Measurements from ENCODE around the gene ALG14.
"Not testable (repeated sequence)": the region's sequence is repeated elsewhere in the genome, so short reads cannot be mapped to it uniquely, and the experiment has no call there.

Gene ALG14

DNA sequence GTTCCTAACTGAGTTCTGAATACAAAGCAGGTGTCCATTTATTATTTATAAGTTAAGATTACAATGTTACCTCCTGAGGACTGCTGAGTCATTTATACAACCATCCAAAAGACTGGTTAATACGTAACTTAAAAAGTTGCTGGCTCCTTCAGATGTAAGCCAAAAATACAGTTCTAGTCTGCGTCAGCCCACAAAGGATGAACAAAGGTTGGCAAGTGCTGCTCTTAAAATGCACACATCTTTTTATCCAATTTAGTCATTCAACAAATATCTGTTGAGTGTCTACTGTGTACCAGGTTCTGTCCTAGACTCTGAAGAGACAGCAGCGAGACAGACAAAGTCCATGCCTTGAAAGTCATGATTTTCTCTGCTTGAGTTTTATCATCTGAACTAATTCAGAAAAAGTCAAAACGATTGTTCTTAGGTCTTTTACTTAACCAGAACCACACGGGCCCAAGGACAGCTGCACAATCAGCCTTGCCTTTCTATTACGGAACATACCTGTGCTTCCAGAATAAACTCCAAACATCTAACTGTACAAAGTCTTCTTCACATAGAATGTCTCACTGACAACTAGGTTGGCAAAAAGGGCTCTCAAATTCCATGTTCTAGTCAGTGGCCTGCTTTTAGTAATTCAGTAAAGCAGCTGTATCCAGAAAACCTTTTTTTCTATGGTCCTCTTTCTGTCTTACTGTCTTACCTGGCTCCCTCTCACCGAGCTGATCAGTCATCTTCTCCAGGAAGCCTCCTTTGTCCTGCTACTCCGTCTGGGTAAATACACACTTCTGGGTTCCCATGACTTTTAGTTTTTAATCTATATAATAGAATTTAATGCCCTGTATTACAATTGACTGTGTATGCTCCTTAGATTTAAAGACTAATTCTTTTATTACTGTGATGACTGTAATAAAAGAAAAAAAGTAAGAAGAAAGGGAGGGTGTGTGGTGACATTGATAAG, 130.3 kb downstream of the ALG14 start:
- TF ChIP-seq, protein P1, sequence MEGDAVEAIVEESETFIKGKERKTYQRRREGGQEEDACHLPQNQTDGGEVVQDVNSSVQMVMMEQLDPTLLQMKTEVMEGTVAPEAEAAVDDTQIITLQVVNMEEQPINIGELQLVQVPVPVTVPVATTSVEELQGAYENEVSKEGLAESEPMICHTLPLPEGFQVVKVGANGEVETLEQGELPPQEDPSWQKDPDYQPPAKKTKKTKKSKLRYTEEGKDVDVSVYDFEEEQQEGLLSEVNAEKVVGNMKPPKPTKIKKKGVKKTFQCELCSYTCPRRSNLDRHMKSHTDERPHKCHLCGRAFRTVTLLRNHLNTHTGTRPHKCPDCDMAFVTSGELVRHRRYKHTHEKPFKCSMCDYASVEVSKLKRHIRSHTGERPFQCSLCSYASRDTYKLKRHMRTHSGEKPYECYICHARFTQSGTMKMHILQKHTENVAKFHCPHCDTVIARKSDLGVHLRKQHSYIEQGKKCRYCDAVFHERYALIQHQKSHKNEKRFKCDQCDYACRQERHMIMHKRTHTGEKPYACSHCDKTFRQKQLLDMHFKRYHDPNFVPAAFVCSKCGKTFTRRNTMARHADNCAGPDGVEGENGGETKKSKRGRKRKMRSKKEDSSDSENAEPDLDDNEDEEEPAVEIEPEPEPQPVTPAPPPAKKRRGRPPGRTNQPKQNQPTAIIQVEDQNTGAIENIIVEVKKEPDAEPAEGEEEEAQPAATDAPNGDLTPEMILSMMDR (conservative IDR thresholded peaks at IDR 0.05): no peak
- no peak for TF ChIP-seq ZFX (IDR thresholded peaks at IDR 0.05)
- no peak overlapping the region for H3K27ac ChIP-seq

DNA sequence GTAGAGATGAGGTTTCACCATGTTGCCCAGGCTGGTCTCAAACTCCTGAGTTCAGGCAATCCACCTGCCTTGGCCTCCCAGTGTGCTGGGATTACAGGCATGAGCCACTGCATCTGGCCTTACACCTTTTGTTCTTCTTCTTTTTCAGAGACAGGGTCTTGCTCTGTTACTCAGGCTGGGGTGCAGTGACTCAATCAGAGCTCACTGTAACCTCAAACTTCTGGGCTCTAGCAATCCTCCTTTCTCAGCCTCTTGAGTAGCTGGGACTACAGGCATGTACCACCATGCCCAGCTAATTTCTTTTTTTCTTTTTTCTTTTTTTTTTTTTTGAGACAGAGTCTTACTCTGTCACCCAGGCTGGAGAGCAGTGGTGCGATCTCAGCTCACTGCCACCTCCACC, 131.3 kb downstream of the ALG14 start:
- not testable (repeated sequence) for H3K27ac ChIP-seq

DNA sequence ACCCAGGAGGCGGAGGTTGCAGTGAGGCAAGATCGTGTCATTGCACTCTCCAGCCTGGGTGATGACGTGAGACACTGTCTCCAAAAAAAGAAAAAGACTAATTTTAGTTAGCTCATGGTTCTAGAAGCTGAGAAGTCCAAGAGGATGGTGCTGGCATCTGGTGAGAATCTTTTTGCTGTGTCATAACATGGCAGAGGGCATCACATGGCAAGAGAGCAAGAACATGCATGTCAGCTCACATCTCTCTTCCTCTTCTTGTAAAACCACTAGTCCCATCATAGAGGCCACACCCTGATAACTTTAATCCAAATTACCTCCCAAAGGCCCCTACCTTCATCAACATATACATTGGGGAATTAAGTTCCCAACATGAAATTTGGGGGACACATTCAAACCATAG, 132.0 kb downstream of the ALG14 start:
- H3K27ac ChIP-seq: no peak overlapping the region
- no peak for TF ChIP-seq ZFX (IDR thresholded peaks at IDR 0.05)
- TF ChIP-seq, protein P1 (conservative IDR thresholded peaks at IDR 0.05): no peak

DNA sequence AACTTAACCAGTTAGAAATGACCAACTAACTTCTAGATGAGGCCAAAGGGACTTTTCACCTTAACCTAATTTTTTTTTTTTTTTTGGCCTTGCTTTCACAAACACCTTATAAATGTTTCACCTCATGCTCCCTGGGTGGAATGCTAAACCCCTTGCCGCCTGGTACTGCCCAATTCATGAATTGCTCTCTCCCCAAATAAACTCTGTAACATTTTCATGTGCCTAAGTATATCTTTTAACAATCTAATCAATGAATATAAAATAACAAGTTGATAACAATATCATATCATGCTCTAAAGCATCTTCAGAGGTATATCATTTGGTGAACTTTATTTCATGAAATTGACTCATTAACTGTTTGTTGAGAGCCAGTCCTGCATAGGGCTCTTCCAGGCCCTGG, 134.9 kb downstream of the ALG14 start:
- TF ChIP-seq ZFX (IDR thresholded peaks at IDR 0.05): no peak
- TF ChIP-seq, protein P1 (conservative IDR thresholded peaks at IDR 0.05): no peak
- no peak overlapping the region for H3K27ac ChIP-seq

DNA sequence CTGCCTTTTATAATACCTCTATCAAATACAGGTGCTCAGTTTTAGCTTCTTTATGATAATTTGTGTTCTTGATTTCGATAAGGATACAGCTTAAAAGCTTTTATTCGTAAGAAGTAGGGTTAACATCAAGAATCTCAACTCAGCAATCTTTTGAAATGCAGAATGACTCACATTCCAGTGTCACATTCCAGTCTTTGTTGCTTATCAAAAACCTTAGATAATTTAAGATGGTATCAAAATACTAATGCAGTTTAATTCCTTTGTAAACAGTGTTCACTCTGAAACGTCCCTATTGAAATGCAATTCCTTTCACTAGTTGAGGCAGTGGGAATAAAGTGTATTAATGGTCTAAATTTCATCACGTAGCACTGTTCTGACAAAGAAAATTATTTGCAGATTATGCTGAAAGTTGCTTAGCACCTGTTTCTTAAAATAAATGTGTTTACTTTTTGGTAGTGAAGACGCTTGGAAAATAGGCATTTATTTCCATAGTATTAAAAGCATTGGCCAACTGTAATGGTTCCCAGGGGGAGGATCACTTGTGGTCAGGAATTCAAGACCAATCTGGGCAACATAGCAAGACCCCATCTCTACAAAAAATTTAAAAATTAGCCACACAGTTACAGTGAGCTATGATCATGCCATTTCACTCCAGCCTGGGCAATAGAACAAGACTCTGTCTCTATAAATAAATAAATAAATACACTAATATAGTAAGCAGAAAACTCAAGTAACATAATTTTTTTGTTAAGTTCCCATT, 135.7 kb downstream of the ALG14 start:
- H3K27ac ChIP-seq: no peak overlapping the region
- no peak for TF ChIP-seq ZFX (IDR thresholded peaks at IDR 0.05)
- TF ChIP-seq, protein P1 (conservative IDR thresholded peaks at IDR 0.05): no peak

DNA sequence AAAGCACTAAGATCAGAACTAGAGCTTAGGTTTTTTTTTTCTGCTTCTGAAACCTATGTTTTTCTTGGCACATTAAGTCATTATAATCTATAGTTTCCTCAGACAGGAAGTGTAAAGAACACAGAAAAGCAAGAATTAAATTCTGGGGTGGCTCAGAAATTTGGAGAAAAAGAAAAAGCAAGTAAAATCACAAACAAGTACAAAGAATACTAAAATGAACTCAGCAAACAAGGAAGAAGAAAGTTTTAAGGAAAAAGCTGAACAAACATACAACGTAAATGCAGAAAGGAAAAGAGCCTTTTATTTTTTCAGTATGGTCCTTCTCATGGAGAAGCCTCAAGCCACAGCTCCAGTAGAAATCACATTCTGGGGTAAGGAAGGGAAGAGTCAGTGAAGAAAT, 137.3 kb downstream of the ALG14 start:
- TF ChIP-seq, protein P1 (conservative IDR thresholded peaks at IDR 0.05): no peak
- no peak for TF ChIP-seq ZFX (IDR thresholded peaks at IDR 0.05)
- no peak overlapping the region for H3K27ac ChIP-seq

DNA sequence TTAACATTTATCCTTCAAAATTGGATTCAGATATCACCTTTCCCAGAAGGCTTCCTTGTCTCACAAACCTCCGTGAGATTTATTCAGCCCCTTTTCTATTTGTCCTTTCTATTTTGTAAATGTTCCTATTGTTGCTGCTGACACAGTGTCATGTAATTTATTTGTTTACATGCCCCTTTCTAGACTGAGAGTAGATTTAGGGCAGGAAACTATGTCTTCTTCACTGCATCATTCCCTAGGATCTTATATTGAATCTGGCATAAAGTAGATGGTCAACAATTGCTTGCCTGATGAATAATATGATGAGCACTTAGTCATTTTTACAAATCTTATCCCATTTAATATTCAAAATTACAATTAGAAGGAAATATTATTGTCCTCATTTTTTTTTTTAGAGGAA, 137.7 kb downstream of the ALG14 start:
- no peak overlapping the region for H3K27ac ChIP-seq
- TF ChIP-seq, protein P1 (conservative IDR thresholded peaks at IDR 0.05): no peak
- TF ChIP-seq ZFX (IDR thresholded peaks at IDR 0.05): no peak
